Mucosa of stomach (tissue), 1 donor: ENCODE data around the gene ANKFN1.

ENCODE experiments used
- H3K27me3 ChIP-seq: one replicate; pipeline ENCODE4 v1.7.0; 2013; ENCODE audit warnings: mild to moderate bottlenecking, low read length; ENCODE audit not compliant: control insufficient read depth, insufficient read depth
- H3K36me3 ChIP-seq: one replicate; pipeline ENCODE4 v1.7.0; 2013; ENCODE audit warnings: low read length; ENCODE audit not compliant: control insufficient read depth, insufficient read depth
- H3K4me1 ChIP-seq: one replicate; pipeline ENCODE4 v1.7.0; 2013; ENCODE audit warnings: mild to moderate bottlenecking, low read length; ENCODE audit not compliant: control insufficient read depth, insufficient read depth
- H3K4me3 ChIP-seq: one replicate; pipeline ENCODE4 v1.7.0; 2013; ENCODE audit warnings: low read length
- H3K9ac ChIP-seq: one replicate; pipeline ENCODE4 v1.7.0; 2013; ENCODE audit warnings: mild to moderate bottlenecking, low read length, moderate library complexity
- H3K9me3 ChIP-seq: one replicate; pipeline ENCODE4 v1.7.0; 2013; ENCODE audit warnings: mild to moderate bottlenecking, low read length, moderate library complexity; ENCODE audit not compliant: control insufficient read depth
- donor health status: Pancreatic carcinoma.

ANKFN1 gene

GRCh38 chr17:56475116-56475515 is 321.8 kb downstream of the ANKFN1 start:
- Histone ChIP-seq H3K9me3 (no peaks in the 10 kb centered on the region), H3K4me1 (no peaks in the 10 kb centered on the region), H3K4me3 (no peak overlapping the region), H3K36me3 (no peaks in the 10 kb centered on the region), H3K27me3 (no peaks in the 10 kb centered on the region), H3K9ac (no peak overlapping the region)

- Histone ChIP-seq H3K27me3 (no peaks in the 10 kb centered on the region), H3K9me3 (no peaks in the 10 kb centered on the region), H3K36me3 (no peaks in the 10 kb centered on the region), H3K4me1 (no peaks in the 10 kb centered on the region), H3K4me3 (no peak overlapping the region), H3K9ac (no peak overlapping the region)
These were observed 325.7 kb downstream of the ANKFN1 start for GRCh38 chr17:56478836-56479447.

- no peaks in the 10 kb centered on the region for H3K4me1 ChIP-seq
- H3K27me3 ChIP-seq = no peaks in the 10 kb centered on the region
- H3K36me3 ChIP-seq = no peaks in the 10 kb centered on the region
- H3K4me3 ChIP-seq = no peak overlapping the region
- H3K9ac ChIP-seq = no peak overlapping the region
- no peaks in the 10 kb centered on the region for H3K9me3 ChIP-seq
These were observed 327.2 kb downstream of the ANKFN1 start for GRCh38 chr17:56480501-56480900.

- Histone ChIP-seq H3K27me3 (no peaks in the 10 kb centered on the region), H3K9ac (no peak overlapping the region), H3K9me3 (no peaks in the 10 kb centered on the region), H3K36me3 (no peaks in the 10 kb centered on the region), H3K4me3 (no peak overlapping the region), H3K4me1 (no peaks in the 10 kb centered on the region)
These were observed 328.4 kb downstream of the ANKFN1 start for GRCh38 chr17:56481659-56482058.

- Histone ChIP-seq H3K27me3 (no peaks in the 10 kb centered on the region), H3K4me1 (no peaks in the 10 kb centered on the region), H3K4me3 (no peak overlapping the region), H3K9me3 (no peaks in the 10 kb centered on the region), H3K36me3 (no peaks in the 10 kb centered on the region), H3K9ac (no peak overlapping the region)
These were observed 329.0 kb downstream of the ANKFN1 start for GRCh38 chr17:56482229-56482628.

GRCh38 chr17:56486732-56487131 is 333.5 kb downstream of the ANKFN1 start:
- no peaks in the 10 kb centered on the region for H3K36me3 ChIP-seq
- H3K4me1 ChIP-seq = no peaks in the 10 kb centered on the region
- no peaks in the 10 kb centered on the region for H3K27me3 ChIP-seq
- H3K9me3 ChIP-seq = no peaks in the 10 kb centered on the region
- no peak overlapping the region for H3K4me3 ChIP-seq
- no peak overlapping the region for H3K9ac ChIP-seq

- H3K9me3 ChIP-seq = no peaks in the 10 kb centered on the region
- no peaks in the 10 kb centered on the region for H3K4me1 ChIP-seq
- H3K9ac ChIP-seq = no peak overlapping the region
- no peak overlapping the region for H3K4me3 ChIP-seq
- no peaks in the 10 kb centered on the region for H3K27me3 ChIP-seq
- H3K36me3 ChIP-seq = no peaks in the 10 kb centered on the region
These were observed 335.5 kb downstream of the ANKFN1 start for GRCh38 chr17:56488800-56489199.

GRCh38 chr17:56489980-56490379 is 336.7 kb downstream of the ANKFN1 start:
- H3K36me3 ChIP-seq = no peaks in the 10 kb centered on the region
- H3K4me3 ChIP-seq = no peak overlapping the region
- no peaks in the 10 kb centered on the region for H3K9me3 ChIP-seq
- H3K9ac ChIP-seq = no peak overlapping the region
- no peaks in the 10 kb centered on the region for H3K27me3 ChIP-seq
- H3K4me1 ChIP-seq = no peaks in the 10 kb centered on the region

- Histone ChIP-seq H3K4me3 (no peak overlapping the region), H3K9ac (no peak overlapping the region), H3K36me3 (no peaks in the 10 kb centered on the region), H3K9me3 (no peaks in the 10 kb centered on the region), H3K27me3 (no peaks in the 10 kb centered on the region), H3K4me1 (no peaks in the 10 kb centered on the region)
These were observed 342.3 kb downstream of the ANKFN1 start for GRCh38 chr17:56495556-56495955.

- H3K4me1 ChIP-seq = no peaks in the 10 kb centered on the region
- H3K36me3 ChIP-seq = no peaks in the 10 kb centered on the region
- H3K27me3 ChIP-seq = no peaks in the 10 kb centered on the region
- H3K9me3 ChIP-seq = no peaks in the 10 kb centered on the region
- H3K9ac ChIP-seq = no peak overlapping the region
- no peak overlapping the region for H3K4me3 ChIP-seq
These were observed 343.9 kb downstream of the ANKFN1 start for GRCh38 chr17:56497132-56497531.

- no peaks in the 10 kb centered on the region for H3K27me3 ChIP-seq
- H3K4me1 ChIP-seq = no peaks in the 10 kb centered on the region
- H3K9ac ChIP-seq = no peak overlapping the region
- no peaks in the 10 kb centered on the region for H3K36me3 ChIP-seq
- H3K9me3 ChIP-seq = no peaks in the 10 kb centered on the region
- no peak overlapping the region for H3K4me3 ChIP-seq
These were observed 346.6 kb downstream of the ANKFN1 start for GRCh38 chr17:56499799-56500388.

GRCh38 chr17:56502120-56502654 is 348.9 kb downstream of the ANKFN1 start:
- Histone ChIP-seq H3K27me3 (no peaks in the 10 kb centered on the region), H3K9me3 (no peaks in the 10 kb centered on the region), H3K36me3 (no peaks in the 10 kb centered on the region), H3K4me3 (no peak overlapping the region), H3K9ac (no peak overlapping the region), H3K4me1 (peaks cover 4% of the 10 kb centered on the region)
